SK-N-MC (cell line): ENCODE results near the gene VEGFB.

Source experiments
- DNase-seq: peaks from one replicate; pipeline ENCODE4 v3.0.0-alpha.2; 2011; ENCODE audit warnings: low read depth, low spot score
- H3K27ac ChIP-seq: fragments of 200-600 bp; sonication (generic); 2 replicates; pipeline ENCODE4 v1.5.1; 2016; ENCODE audit warnings: mixed run types
- H3K36me3 ChIP-seq: fragments of 200-600 bp; sonication (generic); 2 replicates; pipeline ENCODE4 v1.6.1; 2017; ENCODE audit warnings: antibody characterized with exemption, low read length, mixed read lengths; ENCODE audit not compliant: insufficient read depth
- H3K4me3 ChIP-seq: fragments of 200-600 bp; sonication (generic); 2 replicates; pipeline ENCODE4 v1.5.1; 2016
- H3K9ac ChIP-seq: fragments of 200-600 bp; sonication (generic); 2 replicates; pipeline ENCODE4 v1.8.0; 2017; ENCODE audit warnings: mixed run types, mixed read lengths; ENCODE audit not compliant: insufficient read length
- H3K9me3 ChIP-seq: fragments of 200-600 bp; sonication (generic); 2 replicates; pipeline ENCODE4 v1.6.1; 2017; ENCODE audit warnings: low read depth, mild to moderate bottlenecking, antibody characterized with exemption, low read length, moderate library complexity, mixed read lengths
- EZH2 ChIP-seq: fragments of 200-600 bp; sonication (generic); IDR thresholded peaks from one replicate; pipeline ENCODE4 v1.6.1; 2017; ENCODE audit warnings: antibody characterized with exemption
- FOXP2 ChIP-seq: optimal IDR thresholded peaks from 2 replicates; pipeline ENCODE3; 2011; ENCODE audit warnings: mild to moderate bottlenecking, moderate library complexity; ENCODE audit not compliant: insufficient read depth; ENCODE audit errors: extremely low read length, control extremely low read depth
- POLR2AphosphoS5 ChIP-seq: IDR thresholded peaks from 2 replicates; pipeline ENCODE4 v1.6.1; 2012; ENCODE audit warnings: mild to moderate bottlenecking, low read depth, low read length, borderline replicate concordance

The VEGFB gene

GRCh38 chr11:64284048-64284961, 49.9 kb downstream of the VEGFB start, which contains the start of gene BAD:
TSS of gene BAD (minus strand) at chr11:64284665. CDS start at chr11:64284368, 297 bp downstream.
- no peaks in the 10 kb centered on the region; the same call in 1 of the 2 replicates for H3K36me3 ChIP-seq
- H3K4me3 ChIP-seq, result peak within 1 kb of the TSS; percentile 92
- H3K9me3 ChIP-seq, result no peaks in the 10 kb centered on the region
- H3K27ac ChIP-seq, result peak within 1 kb of the TSS; percentile 78
- peak within 1 kb of the TSS; percentile 66 for H3K9ac ChIP-seq
- TF ChIP-seq POLR2AphosphoS5 (peak; percentile 78; the same call in 1 of the 2 replicates), EZH2 (no peak), FOXP2 (peak; percentile 34)
- peak; percentile 45 for DNase-seq

GRCh38 chr11:64284962-64285884, 50.8 kb downstream of the VEGFB start, which contains the start of gene GPR137:
TSS of gene GPR137 (plus strand) at chr11:64285848. CDS start at chr11:64286525, 677 bp downstream.
- Histone ChIP-seq H3K27ac (peak within 1 kb of the TSS; percentile 78), H3K36me3 (no peaks in the 10 kb centered on the region; the same call in 1 of the 2 replicates), H3K9me3 (no peaks in the 10 kb centered on the region), H3K9ac (peak within 1 kb of the TSS; percentile 64), H3K4me3 (peak within 1 kb of the TSS; percentile 92)
- TF ChIP-seq FOXP2, result no peak
- no peak for TF ChIP-seq POLR2AphosphoS5
- no peak for TF ChIP-seq EZH2
- no peak for DNase-seq

GRCh38 chr11:64285885-64286800, 51.8 kb downstream of the VEGFB start:
- no peaks in the 10 kb centered on the region; the same call in 1 of the 2 replicates for H3K36me3 ChIP-seq
- H3K4me3 ChIP-seq, result peak overlapping the region; percentile 92
- peak overlapping the region; percentile 64 for H3K9ac ChIP-seq
- no peak overlapping the region for H3K27ac ChIP-seq
- no peak for DNase-seq
- TF ChIP-seq FOXP2, result no peak
- TF ChIP-seq EZH2, result no peak
- TF ChIP-seq POLR2AphosphoS5, result no peak
- H3K9me3 ChIP-seq, result no peaks in the 10 kb centered on the region

- no peak overlapping the region for H3K9ac ChIP-seq
- no peak for DNase-seq
- no peak overlapping the region for H3K4me3 ChIP-seq
- H3K36me3 ChIP-seq, result no peaks in the 10 kb centered on the region; the same call in 1 of the 2 replicates
- H3K27ac ChIP-seq, result no peak overlapping the region
- TF ChIP-seq EZH2 (no peak), POLR2AphosphoS5 (no peak), FOXP2 (no peak)
- H3K9me3 ChIP-seq, result no peaks in the 10 kb centered on the region
These were observed 52.4 kb downstream of the VEGFB start for GRCh38 chr11:64286801-64287159.

GRCh38 chr11:64287676-64288352, 53.4 kb downstream of the VEGFB start:
- DNase-seq, result no peak
- no peaks in the 10 kb centered on the region for H3K9me3 ChIP-seq
- no peak overlapping the region for H3K4me3 ChIP-seq
- no peak for TF ChIP-seq POLR2AphosphoS5
- no peak for TF ChIP-seq EZH2
- TF ChIP-seq FOXP2, result no peak
- H3K9ac ChIP-seq, result no peak overlapping the region
- no peaks in the 10 kb centered on the region for H3K36me3 ChIP-seq
- no peak overlapping the region for H3K27ac ChIP-seq

GRCh38 chr11:64288353-64288750, 54.0 kb downstream of the VEGFB start:
- DNase-seq, result no peak
- Histone ChIP-seq H3K4me3 (no peak overlapping the region), H3K36me3 (no peaks in the 10 kb centered on the region), H3K27ac (no peak overlapping the region), H3K9ac (no peak overlapping the region), H3K9me3 (no peaks in the 10 kb centered on the region)
- TF ChIP-seq FOXP2 (no peak), EZH2 (no peak), POLR2AphosphoS5 (no peak)
